SK-N-SH (cell line): ENCODE results near the gene EXOC4. TPM values are rescaled to one million over a fixed set of nuclear protein-coding genes. Genes with fewer than 3 reads are reported as not detected.

Source experiments
- CTCF ChIA-PET: fragments of 300-600, 350-600 bp; formaldehyde crosslinking; extraction: SDS; loops from one replicate; lab custom pipeline; 2021; lab: Yijun Ruan, JAX
- POLR2A ChIA-PET: fragments of 350-600 bp; sonication (Branson Sonifier 250); formaldehyde crosslinking; extraction: SDS; loops from one replicate; lab custom pipeline; 2020; ENCODE audit warnings: antibody characterized with exemption, inconsistent platforms; lab: Yijun Ruan, JAX
- DNase-seq: peaks from one replicate; pipeline ENCODE4 v3.0.0; 2012
- H2AFZ ChIP-seq: fragments of 200-600 bp; sonication (generic); 2 replicates; pipeline ENCODE4 v1.8.1; 2016; ENCODE audit warnings: antibody characterized with exemption, mild to moderate bottlenecking, low read depth
- H3F3A ChIP-seq: fragments of 200-600 bp; sonication (generic); replicated peaks from 2 replicates; pipeline ENCODE3; 2016; ENCODE audit warnings: antibody characterized with exemption, mild to moderate bottlenecking; ENCODE audit not compliant: insufficient read depth
- H3K27ac ChIP-seq, 2 experiments: fragments of 200-500 bp in 1 of 2; fragments of 200-600 bp in 1 of 2; sonication (Bioruptor generic) in 1 of 2; sonication (generic), shearing (Covaris generic) in 1 of 2; 2 replicates each; pipeline versions ENCODE4 v1.5.1 to v1.6.1; 2014 to 2016; ENCODE audit warnings: low read depth in 2 of 2, inconsistent platforms in 1 of 2, low read length in 1 of 2, mild to moderate bottlenecking in 1 of 2, mixed read lengths in 1 of 2
- H3K27me3 ChIP-seq: fragments of 200-600 bp; sonication (generic), shearing (Covaris generic); 2 replicates; pipeline ENCODE4 v1.6.1; 2016; ENCODE audit warnings: mixed run types; ENCODE audit not compliant: insufficient read depth
- H3K36me3 ChIP-seq, 2 experiments: fragments of 200-500 bp in 1 of 2; fragments of 200-600 bp in 1 of 2; sonication (Bioruptor generic) in 1 of 2; sonication (generic) in 1 of 2; replicated peaks in 1 of 2; 2 replicates each; pipeline versions ENCODE3 to v1.5.1; 2014 to 2016; ENCODE audit warnings: low read length in 1 of 2, mild to moderate bottlenecking in 1 of 2; ENCODE audit not compliant: insufficient read depth in 2 of 2, control insufficient read depth in 1 of 2
- H3K4me1 ChIP-seq, 2 experiments: fragments of 200-500 bp in 1 of 2; fragments of 200-600 bp in 1 of 2; sonication (Bioruptor generic) in 1 of 2; sonication (generic), shearing (Covaris generic) in 1 of 2; 2 replicates each; pipeline versions ENCODE4 v1.5.1 to v1.6.1; 2014 to 2016; ENCODE audit warnings: low read depth in 1 of 2, low read length in 1 of 2, mixed run types in 1 of 2; ENCODE audit not compliant: insufficient read depth in 2 of 2, control insufficient read depth in 1 of 2
- H3K4me2 ChIP-seq: fragments of 200-600 bp; sonication (generic), shearing (Covaris generic); 2 replicates; pipeline ENCODE4 v1.6.1; 2017; ENCODE audit warnings: mixed run types
- H3K4me3 ChIP-seq, 2 experiments: fragments of 200-500 bp in 1 of 2; fragments of 200-600 bp in 1 of 2; sonication (Bioruptor generic) in 1 of 2; sonication (generic), shearing (Covaris generic) in 1 of 2; 2 replicates each; pipeline versions ENCODE4 v1.5.1 to v1.8.1; 2014 to 2016; ENCODE audit warnings: low read depth in 2 of 2, inconsistent platforms in 1 of 2, low read length in 1 of 2, mild to moderate bottlenecking in 1 of 2, mixed read lengths in 1 of 2, moderate library complexity in 1 of 2
- H3K79me2 ChIP-seq: fragments of 200-600 bp; sonication (generic); 2 replicates; pipeline ENCODE4 v1.8.1; 2017; ENCODE audit warnings: mild to moderate bottlenecking; ENCODE audit not compliant: insufficient read depth
- H3K9ac ChIP-seq: fragments of 200-600 bp; sonication (generic); 2 replicates; pipeline ENCODE4 v1.6.1; 2017; ENCODE audit warnings: mixed run types
- H3K9me2 ChIP-seq: fragments of 200-600 bp; sonication (generic); 2 replicates; pipeline ENCODE4 v1.6.1; 2017; ENCODE audit warnings: mixed run types
- H3K9me3 ChIP-seq: fragments of 200-600 bp; sonication (generic); 2 replicates; pipeline ENCODE4 v1.6.1; 2017; ENCODE audit warnings: mixed run types, mild to moderate bottlenecking, moderate library complexity
- H4K20me1 ChIP-seq: fragments of 200-600 bp; sonication (generic); 2 replicates; pipeline ENCODE4 v1.6.1; 2017; ENCODE audit warnings: mild to moderate bottlenecking, mixed run types; ENCODE audit not compliant: insufficient read depth
- CHD2 ChIP-seq: fragments of 150-350 bp; IDR thresholded peaks from 2 replicates; pipeline ENCODE4 v1.6.1; 2018; ENCODE audit warnings: low read length; ENCODE audit not compliant: partially characterized antibody
- ELF1 ChIP-seq: IDR thresholded peaks from 2 replicates; pipeline ENCODE4 v1.4.0; 2012
- EP300 ChIP-seq, 2 experiments: IDR thresholded peaks; 2 replicates each; pipeline versions ENCODE4 v1.4.0 to v1.6.1; 2012; ENCODE audit warnings: borderline replicate concordance in 1 of 2, low read depth in 1 of 2, low read length in 1 of 2
- EZH2phosphoT487 ChIP-seq: fragments of 200-600 bp; sonication (generic); IDR thresholded peaks from 2 replicates; pipeline ENCODE4 v1.6.1; 2017; ENCODE audit warnings: low read depth, mixed run types, mild to moderate bottlenecking, antibody characterized with exemption, moderate library complexity, borderline replicate concordance
- FOSL2 ChIP-seq: IDR thresholded peaks from 2 replicates; pipeline ENCODE4 v1.4.0; 2012; ENCODE audit warnings: low read depth, mild to moderate bottlenecking, moderate library complexity, borderline replicate concordance
- FOXJ3 ChIP-seq: sonication (generic); formaldehyde crosslinking; IDR thresholded peaks from 2 replicates; pipeline ENCODE4 v1.5.1; 2020; ENCODE audit warnings: mild to moderate bottlenecking, missing genetic modification reagents
- IRF3 ChIP-seq: fragments of 150-350 bp; IDR thresholded peaks from 2 replicates; pipeline ENCODE4 v1.6.1; 2016; ENCODE audit warnings: mild to moderate bottlenecking, low read depth, low read length
- JUND ChIP-seq: IDR thresholded peaks from 2 replicates; pipeline ENCODE4 v1.4.0; 2012
- MAX ChIP-seq: IDR thresholded peaks from 2 replicates; pipeline ENCODE4 v1.4.0; 2012; ENCODE audit warnings: low read depth
- NFIC ChIP-seq: IDR thresholded peaks from 2 replicates; pipeline ENCODE4 v1.4.0; 2012; ENCODE audit warnings: borderline replicate concordance
- NRF1 ChIP-seq: IDR thresholded peaks from 2 replicates; pipeline ENCODE4 v1.6.1; 2012; ENCODE audit warnings: low read depth, mild to moderate bottlenecking, low read length
- RFX5 ChIP-seq: IDR thresholded peaks from 2 replicates; pipeline ENCODE4 v1.6.1; 2012; ENCODE audit warnings: mild to moderate bottlenecking, improper control_type of control experiment, low read length
- RXRA ChIP-seq: IDR thresholded peaks from 2 replicates; pipeline ENCODE4 v1.4.0; 2012; ENCODE audit warnings: low read depth, mild to moderate bottlenecking, borderline replicate concordance
- SMC3 ChIP-seq: IDR thresholded peaks from 2 replicates; pipeline ENCODE4 v1.6.1; 2012; ENCODE audit warnings: low read depth, low read length, improper control_type of control experiment
- WGBS: methylation state at CpG from one replicate; pipeline ENCODE4 v1.1.6; 2017; ENCODE audit warnings: low lambda C conversion rate; 5-methylcytosine and 5-hydroxymethylcytosine counted together
- polyA plus RNA-seq, 3 experiments: library from polyadenylated mRNA; depleted of rRNA; stranded (reverse); fragments of >200 nt; gene quantifications; 2 replicates each; pipeline ENCODE4 v1.2.3, GENCODE V29; 2012
- TF ChIP-seq, protein P1 (sequence below): IDR thresholded peaks from 2 replicates; pipeline ENCODE4 v1.4.0; 2012; ENCODE audit warnings: low read depth, borderline replicate concordance
- TF ChIP-seq, protein P2 (sequence below): IDR thresholded peaks from 2 replicates; pipeline ENCODE4; 2012

Gene EXOC4
- polyA plus RNA-seq, 1 of the 3 experiments (the other 2 are of a cell fraction): 37.3 TPM

- POLR2A ChIA-PET: no interaction called here
- Histone ChIP-seq H3K4me1 (peaks cover 4 to 31% of the 10 kb centered on the region in 2 experiments; a peak in 2 of 4 replicates), H2AFZ (no peak overlapping the region), H3F3A (no peaks in the 10 kb centered on the region), H3K27ac (no peak overlapping the region), H3K36me3 (peaks cover 17 to 53% of the 10 kb centered on the region in 2 experiments), H3K27me3 (no peaks in the 10 kb centered on the region), H3K4me2 (no peak overlapping the region), H3K9ac (no peak overlapping the region), H3K79me2 (no peaks in the 10 kb centered on the region), H3K4me3 (no peak overlapping the region), H4K20me1 (no peaks in the 10 kb centered on the region), H3K9me3 (no peaks in the 10 kb centered on the region), H3K9me2 (no peaks in the 10 kb centered on the region)
- no peak for TF ChIP-seq EZH2phosphoT487
- CTCF ChIA-PET: interaction anchor here (1.0 to 1.6 kb wide), 3 partner anchors 19 to 264 kb away, joined by 3 to 4 read pairs (median 4); no protein-coding TSS in a partner anchor
- no peak for DNase-seq
- WGBS: 86% methylated on average over 10 of the region's 10 CpGs
Observed at GRCh38 chr7:133479456-133480065, 226.7 kb downstream of the EXOC4 start.

DNA sequence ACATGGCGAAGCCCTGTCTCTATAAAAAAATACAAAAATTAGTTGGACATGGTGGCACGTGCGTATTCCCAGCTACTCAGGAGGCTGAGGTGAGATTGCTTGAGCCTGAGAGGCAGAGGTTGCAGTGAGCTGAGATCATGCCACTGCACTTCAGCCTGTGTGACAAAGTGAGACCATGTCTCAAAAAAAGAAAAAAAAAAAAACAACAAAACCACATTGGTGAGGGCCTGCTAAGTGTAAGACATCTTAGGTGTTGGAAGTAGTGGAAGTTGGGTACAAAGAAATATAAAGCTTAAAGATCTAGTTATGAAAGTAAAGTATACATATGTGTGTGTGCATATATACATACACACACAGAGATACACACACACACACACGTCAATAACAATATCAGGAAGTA lies 228.0 kb downstream of the EXOC4 start:
- Histone ChIP-seq H3K36me3 (peaks cover 17 to 49% of the 10 kb centered on the region in 2 experiments), H3K4me1 (peaks cover 4 to 31% of the 10 kb centered on the region in 2 experiments; a peak in 2 of 4 replicates), H3K27me3 (no peaks in the 10 kb centered on the region), H3K9ac (no peak overlapping the region), H3F3A (no peaks in the 10 kb centered on the region), H4K20me1 (no peaks in the 10 kb centered on the region), H3K27ac (no peak overlapping the region), H3K79me2 (no peaks in the 10 kb centered on the region), H3K4me3 (no peak overlapping the region), H2AFZ (no peak overlapping the region), H3K4me2 (no peak overlapping the region), H3K9me3 (no peaks in the 10 kb centered on the region), H3K9me2 (no peaks in the 10 kb centered on the region)
- WGBS: 95% methylated on average over 4 of the region's 4 CpGs
- CTCF ChIA-PET: interaction anchor here (0.9 kb wide), 1 partner anchor 10 kb away, joined by 3 read pairs; no protein-coding TSS in a partner anchor
- POLR2A ChIA-PET: no interaction called here
- TF ChIP-seq MAX: no peak
- TF ChIP-seq FOXJ3 (CRISPR knock-in tag): no peak
- TF ChIP-seq NRF1: no peak
- TF ChIP-seq, protein P1, sequence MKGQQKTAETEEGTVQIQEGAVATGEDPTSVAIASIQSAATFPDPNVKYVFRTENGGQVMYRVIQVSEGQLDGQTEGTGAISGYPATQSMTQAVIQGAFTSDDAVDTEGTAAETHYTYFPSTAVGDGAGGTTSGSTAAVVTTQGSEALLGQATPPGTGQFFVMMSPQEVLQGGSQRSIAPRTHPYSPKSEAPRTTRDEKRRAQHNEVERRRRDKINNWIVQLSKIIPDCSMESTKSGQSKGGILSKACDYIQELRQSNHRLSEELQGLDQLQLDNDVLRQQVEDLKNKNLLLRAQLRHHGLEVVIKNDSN: no peak
- no peak for TF ChIP-seq ELF1
- no peak for DNase-seq

GRCh38 chr7:133481676-133482075 lies 228.8 kb downstream of the EXOC4 start:
- H4K20me1 ChIP-seq: no peaks in the 10 kb centered on the region
- no peaks in the 10 kb centered on the region for H3F3A ChIP-seq
- peak overlapping the region; percentile 35 to 50 for H3K27ac ChIP-seq
- TF ChIP-seq CHD2 (no peak), RXRA (no peak), FOSL2 (peak; percentile 81; the same call in 1 of the 2 replicates), NFIC (peak; percentile 48; the same call in 1 of the 2 replicates), SMC3 (no peak), FOXJ3 (CRISPR knock-in tag) (no peak), IRF3 (no peak), JUND (peak; percentile 72), RFX5 (no peak), EP300 (IDR thresholded peaks at IDR 0.05; ENCODE audit: borderline replicate concordance in 1 of 2, low read depth in 1 of 2, low read length in 1 of 2) (no peak)
- TF ChIP-seq, protein P2, sequence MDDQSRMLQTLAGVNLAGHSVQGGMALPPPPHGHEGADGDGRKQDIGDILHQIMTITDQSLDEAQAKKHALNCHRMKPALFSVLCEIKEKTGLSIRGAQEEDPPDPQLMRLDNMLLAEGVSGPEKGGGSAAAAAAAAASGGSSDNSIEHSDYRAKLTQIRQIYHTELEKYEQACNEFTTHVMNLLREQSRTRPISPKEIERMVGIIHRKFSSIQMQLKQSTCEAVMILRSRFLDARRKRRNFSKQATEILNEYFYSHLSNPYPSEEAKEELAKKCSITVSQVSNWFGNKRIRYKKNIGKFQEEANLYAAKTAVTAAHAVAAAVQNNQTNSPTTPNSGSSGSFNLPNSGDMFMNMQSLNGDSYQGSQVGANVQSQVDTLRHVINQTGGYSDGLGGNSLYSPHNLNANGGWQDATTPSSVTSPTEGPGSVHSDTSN: peak; percentile 26; the same call in 1 of the 2 replicates
- TF ChIP-seq, all 33 proteins: peak for 4
- no peak for DNase-seq
- ChIA-PET POLR2A (no interaction called here), CTCF (no interaction called here)
- WGBS: 42% methylated on average over 3 of the region's 3 CpGs
- Histone ChIP-seq H3K4me2 (no peak overlapping the region), H3K4me3 (no peak overlapping the region), H3K27me3 (no peaks in the 10 kb centered on the region), H3K9me3 (no peaks in the 10 kb centered on the region), H2AFZ (no peak overlapping the region), H3K4me1 (peaks cover 4 to 31% of the 10 kb centered on the region in 2 experiments; a peak in 2 of 4 replicates), H3K79me2 (no peaks in the 10 kb centered on the region), H3K9me2 (no peaks in the 10 kb centered on the region), H3K36me3 (peaks cover 11 to 42% of the 10 kb centered on the region in 2 experiments), H3K9ac (no peak overlapping the region)
